Endodermal cell (in vitro differentiated cells): Measurements from ENCODE around the gene DAAM2. TPM values are rescaled to one million over a fixed set of nuclear protein-coding genes. Genes with fewer than 3 reads are reported as not detected.

ENCODE experiments used
- DNase-seq: peaks from one replicate; pipeline ENCODE4 v3.0.0-alpha.2; 2017
- H3K27ac ChIP-seq: 2 replicates; pipeline ENCODE4 v1.5.1; 2013; ENCODE audit warnings: mild to moderate bottlenecking, low read depth, low read length, moderate library complexity
- H3K27me3 ChIP-seq: 2 replicates; pipeline ENCODE4 v1.6.1; 2013; ENCODE audit warnings: mild to moderate bottlenecking, low read length, moderate library complexity; ENCODE audit not compliant: insufficient read depth, control insufficient read depth, poor library complexity, severe bottlenecking
- H3K36me3 ChIP-seq: 2 replicates; pipeline ENCODE4 v1.7.0; 2013; ENCODE audit warnings: mild to moderate bottlenecking, low read length, moderate library complexity; ENCODE audit not compliant: control insufficient read depth, insufficient read depth
- H3K4me1 ChIP-seq: one replicate; pipeline ENCODE4 v1.7.0; 2013; ENCODE audit warnings: low read length; ENCODE audit not compliant: control insufficient read depth, insufficient read depth
- H3K4me3 ChIP-seq: 2 replicates; pipeline ENCODE4 v1.5.1; 2013; ENCODE audit warnings: mild to moderate bottlenecking, low read length, moderate library complexity
- H3K9ac ChIP-seq: 2 replicates; pipeline ENCODE4 v1.6.1; 2013; ENCODE audit warnings: mild to moderate bottlenecking, low read length, moderate library complexity; ENCODE audit not compliant: poor library complexity, severe bottlenecking; ENCODE audit errors: extremely low read depth
- H3K9me3 ChIP-seq: 2 replicates; pipeline ENCODE4 v1.6.1; 2013; ENCODE audit warnings: mild to moderate bottlenecking, low read length, moderate library complexity; ENCODE audit not compliant: control insufficient read depth
- H3K27ac Mint-ChIP-seq: 2 replicates; pipeline ENCODE4 v1.8.0; 2020; ENCODE audit warnings: mixed read lengths
- H3K27me3 Mint-ChIP-seq: 2 replicates; pipeline ENCODE4 v1.8.0; 2021; ENCODE audit warnings: mild to moderate bottlenecking, mixed read lengths; ENCODE audit not compliant: insufficient read depth
- H3K36me3 Mint-ChIP-seq: 2 replicates; pipeline ENCODE4 v1.8.0; 2020; ENCODE audit warnings: low read depth, mixed read lengths
- H3K4me1 Mint-ChIP-seq: 2 replicates; pipeline ENCODE4 v1.8.0; 2020; ENCODE audit warnings: mixed read lengths
- H3K4me3 Mint-ChIP-seq: 2 replicates; pipeline ENCODE4 v1.8.0; 2020; ENCODE audit warnings: mild to moderate bottlenecking, moderate library complexity, mixed read lengths
- H3K9me3 Mint-ChIP-seq: 2 replicates; pipeline ENCODE4 v1.8.0; 2020; ENCODE audit warnings: mild to moderate bottlenecking, mixed read lengths
- CTCF ChIP-seq: fragments of 200-600 bp; sonication (generic); conservative IDR thresholded peaks from 2 replicates; pipeline ENCODE4 v1.5.0; 2021; ENCODE audit warnings: antibody characterized with exemption, mild to moderate bottlenecking
- WGBS, 2 experiments: methylation state at CpG; one replicate each; pipeline versions ENCODE4 v1.1.5 to v1.1.7; 2013; ENCODE audit warnings: missing lambda C conversion rate in 2 of 2, mixed read lengths in 1 of 2; ENCODE audit not compliant: insufficient coverage in 1 of 2, insufficient read length in 1 of 2; 5-methylcytosine and 5-hydroxymethylcytosine counted together
- total RNA-seq, 2 donors: library from RNA; stranded (reverse); fragmentation: NEBNext Ultra II Directional in 1 of 2; extraction: Animal tissue kit (Norgen Biotek cat#: 25700) in 1 of 2; gene quantifications; 2 replicates in 1 of 2; 3 replicates in 1 of 2; pipeline ENCODE4 v1.2.1, GENCODE V29; 2021

Gene DAAM2
- total RNA-seq, 2 donors from 2014 or later, result 0.33 to 1.2 TPM

DNA sequence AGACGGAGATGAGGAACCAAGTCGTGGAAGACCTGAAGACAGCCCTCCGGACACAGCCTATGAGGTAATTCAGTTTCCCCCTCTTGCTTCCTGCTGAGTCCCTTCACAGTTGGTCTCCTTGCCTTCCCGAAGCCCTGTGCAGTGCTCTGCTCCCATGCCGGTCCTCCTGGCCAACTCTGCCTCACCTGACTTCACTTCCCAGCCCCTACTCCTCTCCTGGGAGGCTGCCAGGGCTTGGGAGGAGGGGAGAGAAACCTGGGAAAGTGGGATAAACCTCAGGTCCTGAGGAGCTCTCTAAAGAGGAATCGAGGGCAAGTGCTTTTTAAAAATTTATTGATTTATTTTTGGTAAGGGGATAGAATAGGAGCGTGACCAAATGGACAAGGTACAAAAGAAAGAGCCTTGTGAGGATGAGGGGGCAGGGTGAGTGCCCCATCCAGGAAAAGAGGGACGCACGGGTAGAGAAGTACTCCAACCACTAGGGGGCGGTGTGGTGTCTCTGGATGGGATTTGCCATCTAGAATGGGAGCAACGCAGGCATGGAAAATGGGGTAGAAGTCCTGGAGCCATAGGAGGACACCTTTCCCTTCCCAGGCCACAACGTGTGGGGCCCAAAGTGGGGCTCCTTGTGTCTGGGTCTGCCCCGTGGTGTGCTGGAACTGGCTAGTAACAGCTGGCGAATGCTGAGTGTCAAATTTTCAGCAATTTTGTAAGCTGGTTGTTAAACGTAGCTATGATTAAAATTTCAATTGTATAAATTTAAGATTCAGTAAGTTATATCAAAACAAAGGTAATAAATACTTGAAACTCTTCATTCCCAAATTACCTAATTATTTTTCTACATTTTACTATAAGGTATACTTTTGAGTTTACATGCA is 73.1 kb downstream of the DAAM2 start:
- H3K4me1 ChIP-seq, result no peaks in the 10 kb centered on the region
- peaks cover 14% of the 10 kb centered on the region for H3K27me3 ChIP-seq
- no peaks in the 10 kb centered on the region for H3K9me3 ChIP-seq
- peak; percentile 95 for DNase-seq
- no peak overlapping the region for H3K27ac ChIP-seq
- no peak overlapping the region for H3K4me3 ChIP-seq
- TF ChIP-seq CTCF, result peak; percentile 94
- 71 to 89% methylated on average over 5 to 14 of the region's 15 CpGs for WGBS, 2 experiments
- no peaks in the 10 kb centered on the region for H3K36me3 ChIP-seq
- no peak overlapping the region for H3K9ac ChIP-seq
- Mint-ChIP-seq H3K4me1 (no peaks in the 10 kb centered on the region), H3K9me3 (no peaks in the 10 kb centered on the region), H3K27me3 (peaks cover 26% of the 10 kb centered on the region), H3K36me3 (no peaks in the 10 kb centered on the region), H3K4me3 (no peak overlapping the region), H3K27ac (no peak overlapping the region)

DNA sequence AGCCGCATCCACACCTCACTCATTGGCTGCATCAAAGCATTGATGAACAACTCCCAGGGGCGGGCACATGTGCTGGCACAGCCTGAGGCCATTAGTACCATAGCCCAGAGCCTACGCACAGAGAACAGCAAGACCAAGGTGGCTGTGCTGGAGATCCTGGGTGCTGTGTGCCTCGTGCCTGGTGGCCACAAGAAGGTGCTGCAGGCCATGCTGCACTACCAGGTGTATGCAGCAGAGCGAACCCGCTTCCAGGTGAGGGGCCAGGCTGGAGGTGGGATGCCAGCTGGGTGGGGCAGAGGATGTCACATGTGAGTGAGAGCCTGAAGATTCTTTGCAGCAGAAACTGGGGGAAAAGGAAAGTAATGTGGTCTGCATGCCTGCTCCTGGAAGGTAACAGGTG is 75.4 kb downstream of the DAAM2 start:
- Mint-ChIP-seq H3K27ac (no peak overlapping the region), H3K4me1 (no peaks in the 10 kb centered on the region), H3K27me3 (peaks cover 25% of the 10 kb centered on the region), H3K9me3 (no peaks in the 10 kb centered on the region), H3K4me3 (no peak overlapping the region), H3K36me3 (no peaks in the 10 kb centered on the region)
- Histone ChIP-seq H3K4me1 (no peaks in the 10 kb centered on the region), H3K9ac (no peak overlapping the region), H3K36me3 (no peaks in the 10 kb centered on the region), H3K27ac (no peak overlapping the region), H3K27me3 (peaks cover 14% of the 10 kb centered on the region), H3K4me3 (no peak overlapping the region), H3K9me3 (no peaks in the 10 kb centered on the region)
- 86 to 89% methylated on average over 3 to 6 of the region's 6 CpGs for WGBS, 2 experiments
- peak; percentile 84 for DNase-seq
- peak; percentile 76 for TF ChIP-seq CTCF

DNA sequence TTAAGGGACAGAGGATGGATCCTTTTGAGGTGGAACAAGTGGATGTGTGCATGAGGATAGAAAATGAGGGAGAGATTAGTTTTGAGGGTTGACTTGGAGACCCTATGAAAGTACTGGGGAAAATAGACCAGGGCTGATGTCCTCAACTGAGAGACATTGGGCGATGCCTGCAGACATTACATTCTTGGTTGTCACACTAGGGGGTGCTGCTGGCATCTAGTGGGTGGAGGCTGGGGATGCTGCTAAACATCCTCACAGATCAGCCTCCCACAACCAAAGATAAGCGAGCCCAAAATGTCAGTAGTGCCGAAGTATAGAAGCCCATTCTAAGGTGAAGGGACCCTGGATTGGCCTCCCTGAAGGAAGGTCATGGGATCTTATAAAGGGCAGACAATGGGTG is 78.8 kb downstream of the DAAM2 start:
- Histone ChIP-seq H3K9ac (no peak overlapping the region), H3K27me3 (peaks cover 19% of the 10 kb centered on the region), H3K36me3 (no peaks in the 10 kb centered on the region), H3K9me3 (no peaks in the 10 kb centered on the region), H3K27ac (no peak overlapping the region), H3K4me1 (no peaks in the 10 kb centered on the region), H3K4me3 (no peak overlapping the region)
- 60 to 90% methylated on average over 1 to 3 of the region's 3 CpGs for WGBS, 2 experiments
- Mint-ChIP-seq H3K27me3 (peaks cover 27% of the 10 kb centered on the region), H3K9me3 (no peaks in the 10 kb centered on the region), H3K36me3 (no peaks in the 10 kb centered on the region), H3K4me1 (no peaks in the 10 kb centered on the region), H3K27ac (no peak overlapping the region), H3K4me3 (no peak overlapping the region)
- TF ChIP-seq CTCF, result peak; percentile 51
- no peak for DNase-seq
